HTERT RPE-1 (cell line): ENCODE data around the gene IGSF9.

ENCODE experiments used
- in situ Hi-C: fragments of 300-500 bp; cut with MboI; formaldehyde crosslinking; loops from 4 replicates; pipeline ENCODE4 v1.14.3; 2020; ENCODE audit warnings: low sequenced_read_pairs

The IGSF9 gene

DNA sequence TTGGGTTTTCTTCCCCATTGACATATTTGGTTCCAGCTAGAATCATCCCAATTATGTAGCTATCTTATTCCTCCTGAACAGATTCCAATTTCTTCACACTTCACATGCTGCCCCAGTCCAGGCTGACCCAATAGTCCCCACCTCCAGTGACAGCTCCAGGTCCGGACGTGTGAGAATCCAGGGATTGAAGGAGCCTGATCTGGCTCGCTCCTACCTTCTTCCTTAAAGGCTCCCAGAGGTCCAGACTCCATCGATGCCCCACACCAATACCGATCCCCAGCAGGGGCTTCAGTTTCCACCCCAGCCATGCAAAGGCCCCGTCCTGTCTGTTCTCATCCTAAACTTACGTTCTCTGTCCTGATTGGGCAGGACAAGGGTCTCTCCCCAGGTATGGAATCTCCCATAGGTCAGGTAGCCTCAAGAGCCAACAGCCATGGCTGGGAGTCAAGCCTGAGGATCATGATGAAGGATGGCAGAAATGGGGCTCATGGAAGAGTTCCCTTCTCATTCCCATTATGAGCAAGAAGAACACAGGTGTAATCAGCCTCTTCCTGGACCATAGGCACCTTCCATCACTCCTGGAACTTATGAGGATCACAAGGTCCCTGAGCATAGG lies 29.0 kb upstream of the IGSF9 start:
- in situ Hi-C loops: no loop called here

GRCh38 chr1:159973350-159973940 lies 28.0 kb upstream of the IGSF9 start:
- in situ Hi-C loops: no loop called here

DNA sequence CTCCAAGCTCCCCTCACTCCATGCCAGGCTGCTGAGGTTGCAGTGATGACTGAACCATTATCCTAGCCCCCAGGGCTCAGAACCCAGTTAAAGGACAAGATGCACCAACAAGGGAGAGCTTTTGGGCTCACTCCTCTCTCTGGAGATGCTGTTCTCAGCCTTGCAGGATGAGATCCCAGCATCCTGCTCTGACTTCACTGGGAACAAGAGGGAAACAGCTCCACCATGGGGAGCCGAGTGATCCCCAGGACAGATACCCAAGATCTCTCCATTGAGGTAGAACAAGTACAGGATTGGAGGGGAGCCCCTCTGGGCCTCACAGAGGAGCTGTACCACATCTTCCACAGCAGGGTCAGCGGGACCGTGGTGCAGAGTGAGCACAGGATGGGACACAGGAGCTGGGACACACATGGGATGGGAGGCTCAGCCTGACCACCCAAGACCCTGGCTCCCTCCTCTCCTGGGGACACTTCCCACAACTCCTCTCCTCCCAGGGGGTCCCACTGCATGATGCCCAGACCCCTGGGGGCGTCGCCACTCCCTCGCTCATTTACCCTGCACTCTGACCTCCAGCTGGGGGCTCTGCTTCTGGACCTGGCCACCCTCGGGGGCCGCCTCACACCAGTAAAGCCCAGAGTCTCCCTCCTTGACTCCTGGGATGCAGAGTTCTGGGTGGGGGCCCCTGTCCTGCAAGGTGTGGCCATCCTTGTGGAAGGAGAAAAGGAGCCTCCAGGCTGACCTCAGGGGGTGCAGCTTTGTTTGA lies 27.2 kb upstream of the IGSF9 start:
- in situ Hi-C loops: no loop called here

DNA sequence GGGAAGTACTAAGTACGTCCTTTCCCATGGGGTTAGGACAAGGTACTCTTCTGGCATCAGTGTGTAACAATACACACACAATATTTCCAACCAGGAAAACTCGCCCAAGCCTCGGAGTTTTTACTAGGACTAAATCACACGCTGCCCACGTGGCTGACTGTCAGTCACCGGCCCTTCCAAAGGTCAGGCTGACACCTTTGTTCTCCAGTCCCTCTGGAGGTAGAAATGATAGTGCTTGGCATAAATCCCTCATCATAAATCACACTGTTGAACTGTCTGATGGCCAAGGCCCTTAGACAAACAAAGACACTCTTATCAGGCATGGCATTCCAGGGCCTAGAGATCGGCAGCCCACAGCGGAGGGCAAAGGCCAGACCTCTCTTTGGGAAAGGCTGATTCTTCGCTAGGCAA lies 25.5 kb upstream of the IGSF9 start:
- in situ Hi-C loops: no loop called here

GRCh38 chr1:159968901-159969300 lies 23.5 kb upstream of the IGSF9 start:
- in situ Hi-C loops: no loop called here

GRCh38 chr1:159965263-159965662 lies 19.9 kb upstream of the IGSF9 start:
- in situ Hi-C loops: no loop called here

- in situ Hi-C loops: no loop called here
These were observed 18.7 kb upstream of the IGSF9 start for GRCh38 chr1:159964144-159964543.

DNA sequence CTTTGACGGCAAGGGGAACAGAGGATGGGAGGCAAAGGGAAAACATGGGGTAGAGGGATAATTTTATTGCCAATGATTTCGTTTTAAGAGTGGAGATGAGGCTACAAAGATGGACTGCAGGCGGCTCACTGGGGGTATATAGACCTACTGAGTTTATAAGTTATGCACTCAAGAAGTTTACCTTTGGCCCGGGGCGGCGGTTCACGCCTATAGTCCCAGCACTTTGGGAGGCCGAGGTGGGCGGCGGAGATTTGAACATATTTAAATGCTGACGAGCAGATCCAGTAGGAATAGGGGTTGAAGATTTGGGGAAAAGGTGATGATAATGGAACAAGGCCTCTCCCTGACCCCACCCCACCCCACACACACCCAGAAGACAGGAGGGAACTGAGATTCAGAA lies 16.8 kb upstream of the IGSF9 start:
- in situ Hi-C loops: no loop called here

GRCh38 chr1:159961636-159962035 lies 16.2 kb upstream of the IGSF9 start:
- in situ Hi-C loops: no loop called here

GRCh38 chr1:159960721-159961381 lies 15.4 kb upstream of the IGSF9 start:
- in situ Hi-C loops: no loop called here

DNA sequence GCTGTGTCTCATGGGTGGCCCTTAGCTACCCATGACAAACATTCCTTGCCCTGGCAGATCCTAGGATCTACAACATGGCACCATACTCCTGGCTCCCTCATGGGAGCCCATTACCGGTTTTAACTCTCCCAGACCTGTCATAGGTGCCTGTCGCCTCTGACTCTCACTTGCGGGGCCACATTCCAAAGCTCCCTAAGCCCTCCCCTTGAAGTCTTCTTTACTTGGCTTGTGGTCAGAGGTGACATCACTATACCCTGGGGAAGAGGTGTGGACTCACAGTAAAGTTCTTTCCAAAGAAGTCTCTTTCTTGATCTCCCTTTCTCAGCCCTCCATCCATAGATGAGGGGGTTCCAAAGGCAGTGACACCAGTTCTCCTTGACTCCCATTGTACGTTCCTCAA lies 14.0 kb upstream of the IGSF9 start:
- in situ Hi-C loops: no loop called here

GRCh38 chr1:159958719-159959380 lies 13.4 kb upstream of the IGSF9 start:
- in situ Hi-C loops: no loop called here

DNA sequence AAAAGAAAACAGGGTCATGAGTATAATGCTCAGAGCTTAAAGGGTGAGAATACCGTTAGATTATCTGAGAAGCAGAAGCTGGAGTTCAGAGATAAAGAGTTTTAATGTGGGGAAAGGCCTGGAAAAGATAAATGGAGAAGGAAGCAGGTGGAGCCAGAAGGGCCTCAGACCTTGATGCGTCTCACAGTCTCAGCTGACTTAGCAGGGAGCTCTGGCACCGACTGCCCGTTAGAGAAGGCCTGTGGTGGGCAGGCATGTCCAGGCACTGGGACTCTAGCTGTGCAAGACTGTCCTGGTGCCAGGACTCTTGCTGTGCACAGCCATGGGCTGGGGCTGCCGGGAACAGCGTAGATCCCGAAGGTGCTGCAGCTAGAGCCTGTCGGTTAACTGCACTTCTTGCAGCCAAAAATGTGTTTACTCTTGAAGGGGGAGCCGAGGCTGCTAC lies 12.4 kb upstream of the IGSF9 start:
- in situ Hi-C loops: no loop called here

- in situ Hi-C loops: no loop called here
These were observed 10.0 kb upstream of the IGSF9 start for GRCh38 chr1:159955456-159955855.

- in situ Hi-C loops: no loop called here
These were observed 8.4 kb upstream of the IGSF9 start, which contains the start of gene SLAMF9 for GRCh38 chr1:159953536-159954515. Gene SLAMF9, minus strand, starts transcription at chr1:159954237. Its CDS starts 100 bp downstream, at chr1:159954137.

GRCh38 chr1:159952932-159953331 lies 7.5 kb upstream of the IGSF9 start:
- in situ Hi-C loops: no loop called here

- in situ Hi-C loops: no loop called here
These were observed 6.1 kb upstream of the IGSF9 start for GRCh38 chr1:159951551-159951950.

GRCh38 chr1:159951016-159951415 lies 5.6 kb upstream of the IGSF9 start:
- in situ Hi-C loops: no loop called here

GRCh38 chr1:159949981-159950381 lies 4.6 kb upstream of the IGSF9 start:
- in situ Hi-C loops: no loop called here

GRCh38 chr1:159949123-159949522 lies 3.7 kb upstream of the IGSF9 start:
- in situ Hi-C loops: no loop called here
